Natural killer cell (primary cell): ENCODE results near the gene ATXN10. TPM values are rescaled to one million over a fixed set of nuclear protein-coding genes. Genes with fewer than 3 reads are reported as not detected.

Experiments used
- ATAC-seq, 3 donors: fragments of 150-1000 bp in 2 of 3; fragments of 200-7000 bp in 1 of 3; cut with Tn5 transposase; 1 replicate in 1 of 3; 2 replicates in 2 of 3; pipeline ENCODE4 v1.10.0; 2021; ENCODE audit warnings: mild to moderate bottlenecking in 2 of 3, moderate library complexity in 2 of 3
- DNase-seq, 2 donors: peaks; one replicate each; pipeline versions ENCODE4 v3.0.0 to v3.0.0-alpha.2; 2013 to 2021; ENCODE audit warnings: mixed read lengths in 1 of 2
- H3K27ac ChIP-seq: one replicate; pipeline ENCODE4 v1.5.1; 2013; ENCODE audit warnings: mild to moderate bottlenecking, low read length
- H3K27me3 ChIP-seq: one replicate; pipeline ENCODE4 v1.6.1; 2013; ENCODE audit warnings: low read length; ENCODE audit not compliant: control insufficient read depth, insufficient read depth
- H3K36me3 ChIP-seq: one replicate; pipeline ENCODE4 v1.6.1; 2013; ENCODE audit warnings: low read length; ENCODE audit not compliant: control insufficient read depth, insufficient read depth
- H3K4me1 ChIP-seq: one replicate; pipeline ENCODE4 v1.6.1; 2013; ENCODE audit warnings: low read length; ENCODE audit not compliant: control insufficient read depth, insufficient read depth
- H3K4me3 ChIP-seq: one replicate; pipeline ENCODE4 v1.5.1; 2013; ENCODE audit warnings: low read length
- H3K9me3 ChIP-seq: one replicate; pipeline ENCODE4 v1.6.1; 2013; ENCODE audit warnings: low read length; ENCODE audit not compliant: control insufficient read depth, insufficient read depth
- H3K27ac Mint-ChIP-seq, 2 donors: one replicate each; pipeline ENCODE4 v1.8.0; 2022; ENCODE audit warnings: mild to moderate bottlenecking in 2 of 2, mixed read lengths in 2 of 2, moderate library complexity in 1 of 2
- H3K27me3 Mint-ChIP-seq, 2 donors: one replicate each; pipeline ENCODE4 v1.8.0; 2022; ENCODE audit warnings: low read depth in 2 of 2, mixed read lengths in 2 of 2
- H3K36me3 Mint-ChIP-seq: one replicate; pipeline ENCODE4 v1.8.0; 2022; ENCODE audit warnings: mixed read lengths
- H3K4me1 Mint-ChIP-seq, 2 donors: one replicate each; pipeline ENCODE4 v1.8.0; 2022; ENCODE audit warnings: mixed read lengths in 2 of 2
- H3K4me3 Mint-ChIP-seq: one replicate; pipeline ENCODE4 v1.8.0; 2022; ENCODE audit warnings: mild to moderate bottlenecking, moderate library complexity, mixed read lengths
- H3K9me3 Mint-ChIP-seq, 2 donors: one replicate each; pipeline ENCODE4 v1.8.0; 2022; ENCODE audit warnings: mixed read lengths in 2 of 2
- CTCF ChIP-seq: fragments of 200-600 bp; IDR thresholded peaks from one replicate; pipeline ENCODE4 v1.8.0; 2022; ENCODE audit warnings: antibody characterized with exemption
- WGBS: methylation state at CpG from one replicate; pipeline ENCODE4 v1.1.7; 2013; ENCODE audit warnings: missing lambda C conversion rate; ENCODE audit not compliant: insufficient coverage; 5-methylcytosine and 5-hydroxymethylcytosine counted together
- intact Hi-C: fragments of 100-400 bp; cut with micrococcal nuclease; formaldehyde crosslinking; loops from one replicate; pipeline ENCODE4 v1.14.2; 2022
- total RNA-seq, 4 donors: library from RNA; stranded (reverse); fragments of 120-200 nt in 1 of 4; gene quantifications; one replicate each; pipeline versions ENCODE4 v1.2.3 to v1.2.4, GENCODE V29; 2013 to 2022

ATXN10 gene
- total RNA-seq, 3 donors from 2014 or later (not counting 1 experiment from before 2014, with no cell fraction given): 79.3 to 90.5 (median 88.8) TPM

- H3K27me3 ChIP-seq: no peaks in the 10 kb centered on the region
- H3K27ac ChIP-seq: no peak overlapping the region
- no peak for TF ChIP-seq CTCF
- no peak for ATAC-seq
- no peak overlapping the region for H3K4me3 Mint-ChIP-seq
- WGBS: 97% methylated on average over 2 of the region's 3 CpGs
- intact Hi-C loops: no loop called here
- no peaks in the 10 kb centered on the region for H3K9me3 Mint-ChIP-seq
- no peak overlapping the region for H3K4me3 ChIP-seq
- no peak for DNase-seq
- no peak overlapping the region for H3K27ac Mint-ChIP-seq
- H3K27me3 Mint-ChIP-seq: no peaks in the 10 kb centered on the region
- no peaks in the 10 kb centered on the region for H3K4me1 ChIP-seq
- H3K36me3 Mint-ChIP-seq: no peaks in the 10 kb centered on the region
- H3K4me1 Mint-ChIP-seq: peaks cover 16 to 22% of the 10 kb centered on the region in 2 donors
- H3K9me3 ChIP-seq: no peaks in the 10 kb centered on the region
- no peaks in the 10 kb centered on the region for H3K36me3 ChIP-seq
These were observed 106.3 kb downstream of the ATXN10 start for GRCh38 chr22:45777852-45778375.

GRCh38 chr22:45781459-45781858 is 109.8 kb downstream of the ATXN10 start:
- no peaks in the 10 kb centered on the region for H3K27me3 Mint-ChIP-seq
- 98% methylated on average over 3 of the region's 3 CpGs for WGBS
- TF ChIP-seq CTCF: no peak
- no peak overlapping the region for H3K4me3 Mint-ChIP-seq
- H3K4me3 ChIP-seq: no peak overlapping the region
- H3K27ac Mint-ChIP-seq: no peak overlapping the region
- no peaks in the 10 kb centered on the region for H3K9me3 ChIP-seq
- H3K36me3 Mint-ChIP-seq: no peaks in the 10 kb centered on the region
- H3K4me1 ChIP-seq: no peaks in the 10 kb centered on the region
- peaks cover 23 to 25% of the 10 kb centered on the region in 2 donors for H3K4me1 Mint-ChIP-seq
- H3K9me3 Mint-ChIP-seq: no peaks in the 10 kb centered on the region
- ATAC-seq (no peak), DNase-seq (no peak)
- H3K27me3 ChIP-seq: no peaks in the 10 kb centered on the region
- H3K27ac ChIP-seq: no peak overlapping the region
- no peaks in the 10 kb centered on the region for H3K36me3 ChIP-seq
- intact Hi-C loops: no loop called here

- H3K36me3 ChIP-seq: no peaks in the 10 kb centered on the region
- H3K4me3 ChIP-seq: no peak overlapping the region
- TF ChIP-seq CTCF: no peak
- no peaks in the 10 kb centered on the region for H3K27me3 ChIP-seq
- no peak overlapping the region for H3K27ac ChIP-seq
- no peak for DNase-seq
- Mint-ChIP-seq H3K27me3 (no peaks in the 10 kb centered on the region), H3K36me3 (no peaks in the 10 kb centered on the region), H3K4me3 (no peak overlapping the region), H3K27ac (no peak overlapping the region), H3K4me1 (peaks cover 22 to 24% of the 10 kb centered on the region in 2 donors), H3K9me3 (no peaks in the 10 kb centered on the region)
- no peaks in the 10 kb centered on the region for H3K9me3 ChIP-seq
- H3K4me1 ChIP-seq: no peaks in the 10 kb centered on the region
- intact Hi-C loops: no loop called here
- no peak for ATAC-seq
- WGBS: 98% methylated on average over 6 of the region's 6 CpGs
These were observed 110.3 kb downstream of the ATXN10 start for GRCh38 chr22:45781966-45782365.

GRCh38 chr22:45783021-45783420 is 111.4 kb downstream of the ATXN10 start:
- H3K27me3 ChIP-seq: no peaks in the 10 kb centered on the region
- peaks cover 17 to 23% of the 10 kb centered on the region in 2 donors for H3K4me1 Mint-ChIP-seq
- intact Hi-C loops: no loop called here
- no peaks in the 10 kb centered on the region for H3K36me3 Mint-ChIP-seq
- no peaks in the 10 kb centered on the region for H3K36me3 ChIP-seq
- H3K4me3 Mint-ChIP-seq: no peak overlapping the region
- WGBS: 87% methylated on average over 3 of the region's 3 CpGs
- no peak for TF ChIP-seq CTCF
- H3K27ac Mint-ChIP-seq: no peak overlapping the region
- H3K9me3 ChIP-seq: no peaks in the 10 kb centered on the region
- no peaks in the 10 kb centered on the region for H3K27me3 Mint-ChIP-seq
- no peak for ATAC-seq
- no peak overlapping the region for H3K27ac ChIP-seq
- no peaks in the 10 kb centered on the region for H3K4me1 ChIP-seq
- no peaks in the 10 kb centered on the region for H3K9me3 Mint-ChIP-seq
- DNase-seq: no peak
- no peak overlapping the region for H3K4me3 ChIP-seq
